HepG2 (cell line): ENCODE data around the gene BORCS5. TPM values are rescaled to one million over a fixed set of nuclear protein-coding genes. Genes with fewer than 3 reads are reported as not detected.
A peak's percentile ranks its signal among the peaks of the same experiment; 100 is the strongest.

ENCODE experiments used
- FOXA3 ChIP-seq: IDR thresholded peaks from 2 replicates; pipeline ENCODE4 v1.6.1; 2016; ENCODE audit warnings: missing genetic modification reagents, missing compliant biosample characterization
- KDM4B ChIP-seq: sonication (generic); formaldehyde crosslinking; IDR thresholded peaks from 2 replicates; pipeline ENCODE4 v1.4.0; 2020; ENCODE audit warnings: missing genetic modification reagents
- MED1 ChIP-seq: sonication (generic); formaldehyde crosslinking; IDR thresholded peaks from 2 replicates; pipeline ENCODE4 v1.4.0; 2020; ENCODE audit warnings: missing genetic modification reagents
- MTF1 ChIP-seq: sonication (generic); formaldehyde crosslinking; IDR thresholded peaks from 2 replicates; pipeline ENCODE4 v1.5.0; 2020; ENCODE audit warnings: missing genetic modification reagents
- NFE2 ChIP-seq: sonication (generic); formaldehyde crosslinking; IDR thresholded peaks from 2 replicates; pipeline ENCODE4 v1.4.0; 2020; ENCODE audit warnings: missing genetic modification reagents
- U2AF2 ChIP-seq: fragments of 200-400 bp; formaldehyde crosslinking; IDR thresholded peaks from 2 replicates; pipeline ENCODE4 v1.6.1; 2017; ENCODE audit warnings: low read depth, mild to moderate bottlenecking, low read length
- ZBTB7A ChIP-seq: sonication (generic); formaldehyde crosslinking; IDR thresholded peaks from 2 replicates; pipeline ENCODE4 v1.8.0; 2022; ENCODE audit warnings: mild to moderate bottlenecking, missing genetic modification reagents
- ZNF430 ChIP-seq: sonication (generic); formaldehyde crosslinking; IDR thresholded peaks from 2 replicates; pipeline ENCODE4 v1.9.0; 2021; ENCODE audit warnings: mild to moderate bottlenecking, missing genetic modification reagents
- ZNF761 ChIP-seq: sonication (generic); formaldehyde crosslinking; conservative IDR thresholded peaks from 2 replicates; pipeline ENCODE4 v1.4.0; 2020; ENCODE audit warnings: mild to moderate bottlenecking, missing genetic modification reagents
- polyA plus RNA-seq, 8 experiments: library from polyadenylated mRNA; depleted of rRNA in 3 of 8; stranded (reverse) in 7 of 8; unstranded in 1 of 8; fragments of >200 nt; fragmentation: Illumina TruSeq in 4 of 8; extraction: Trizol in 4 of 8; gene quantifications; 2 replicates each; pipeline versions ENCODE4 v1.2.1 to v1.2.3, GENCODE V29; 2011 to 2016; ENCODE audit warnings: low read depth in 4 of 8, missing spikeins in 1 of 8, mixed read lengths in 1 of 8; ENCODE audit not compliant: insufficient read depth in 1 of 8
- total RNA-seq, 5 experiments: library from RNA; depleted of rRNA; stranded (reverse); fragments of >200 nt; fragmentation: Illumina TruSeq; extraction: Trizol; gene quantifications; 2 replicates each; pipeline ENCODE4 v1.2.3, GENCODE V29; 2016; ENCODE audit warnings: low read depth in 1 of 5
- TF ChIP-seq, protein P1 (sequence below): sonication (generic); formaldehyde crosslinking; IDR thresholded peaks from 2 replicates; pipeline ENCODE4 v1.4.0; 2020; ENCODE audit warnings: missing genetic modification reagents
- TF ChIP-seq, protein P2 (sequence below): sonication (generic); formaldehyde crosslinking; IDR thresholded peaks from 2 replicates; pipeline ENCODE4 v1.5.1; 2020; ENCODE audit warnings: missing genetic modification reagents, mild to moderate bottlenecking, borderline replicate concordance
- TF ChIP-seq, protein P3 (sequence below): sonication (generic); formaldehyde crosslinking; IDR thresholded peaks from 2 replicates; pipeline ENCODE4 v1.4.0; 2020; ENCODE audit warnings: mild to moderate bottlenecking, missing genetic modification reagents
- TF ChIP-seq, protein P4 (sequence below): IDR thresholded peaks from 2 replicates; pipeline ENCODE4 v1.6.1; 2018; ENCODE audit warnings: missing genetic modification reagents
- TF ChIP-seq, protein P5 (sequence below), 2 experiments: sonication (generic) in 1 of 2; formaldehyde crosslinking in 1 of 2; IDR thresholded peaks; 2 replicates each; pipeline versions ENCODE4 v1.4.0 to v1.6.1; 2016 to 2020; ENCODE audit warnings: borderline replicate concordance in 1 of 2, low read depth in 1 of 2, mild to moderate bottlenecking in 1 of 2, missing genetic modification reagents in 1 of 2

BORCS5 gene
- total and polyA plus RNA-seq, 2 of the 13 experiments (the other 11 are each of a cell fraction or from before 2014, with no cell fraction given) = 3.9 to 4.7 TPM

DNA sequence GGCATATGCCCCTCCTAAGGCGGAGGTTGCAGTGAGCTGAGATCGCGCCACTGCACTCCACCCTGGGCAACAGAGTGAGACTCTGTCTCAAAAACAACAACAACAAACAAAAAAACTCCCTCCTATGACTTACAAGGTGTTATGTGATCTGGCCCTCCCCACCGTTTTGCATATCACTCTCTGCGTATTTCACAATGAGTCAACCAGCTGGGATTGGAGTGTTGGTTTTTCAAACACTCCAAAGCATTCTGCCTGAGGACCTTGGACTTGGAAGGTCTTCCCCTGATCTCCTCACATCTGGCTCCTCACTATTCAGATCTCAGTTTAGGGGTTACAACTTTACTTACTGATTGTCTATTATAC is 20.8 kb upstream of the BORCS5 start (continued):
- no peak for TF ChIP-seq ZNF761
- TF ChIP-seq NFE2 (CRISPR knock-in tag) = no peak
- peak; percentile 62 for TF ChIP-seq FOXA3
- TF ChIP-seq ZBTB7A (CRISPR knock-in tag) = no peak
- no peak for TF ChIP-seq MTF1
- TF ChIP-seq KDM4B (CRISPR knock-in tag) = no peak
- TF ChIP-seq, protein P1, sequence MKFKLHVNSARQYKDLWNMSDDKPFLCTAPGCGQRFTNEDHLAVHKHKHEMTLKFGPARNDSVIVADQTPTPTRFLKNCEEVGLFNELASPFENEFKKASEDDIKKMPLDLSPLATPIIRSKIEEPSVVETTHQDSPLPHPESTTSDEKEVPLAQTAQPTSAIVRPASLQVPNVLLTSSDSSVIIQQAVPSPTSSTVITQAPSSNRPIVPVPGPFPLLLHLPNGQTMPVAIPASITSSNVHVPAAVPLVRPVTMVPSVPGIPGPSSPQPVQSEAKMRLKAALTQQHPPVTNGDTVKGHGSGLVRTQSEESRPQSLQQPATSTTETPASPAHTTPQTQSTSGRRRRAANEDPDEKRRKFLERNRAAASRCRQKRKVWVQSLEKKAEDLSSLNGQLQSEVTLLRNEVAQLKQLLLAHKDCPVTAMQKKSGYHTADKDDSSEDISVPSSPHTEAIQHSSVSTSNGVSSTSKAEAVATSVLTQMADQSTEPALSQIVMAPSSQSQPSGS (CRISPR knock-in tag) = no peak
- TF ChIP-seq MED1 (CRISPR knock-in tag) = peak; percentile 22; the same call in 1 of the 2 replicates
- TF ChIP-seq, protein P2, sequence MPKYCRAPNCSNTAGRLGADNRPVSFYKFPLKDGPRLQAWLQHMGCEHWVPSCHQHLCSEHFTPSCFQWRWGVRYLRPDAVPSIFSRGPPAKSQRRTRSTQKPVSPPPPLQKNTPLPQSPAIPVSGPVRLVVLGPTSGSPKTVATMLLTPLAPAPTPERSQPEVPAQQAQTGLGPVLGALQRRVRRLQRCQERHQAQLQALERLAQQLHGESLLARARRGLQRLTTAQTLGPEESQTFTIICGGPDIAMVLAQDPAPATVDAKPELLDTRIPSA = no peak
- TF ChIP-seq, protein P3, sequence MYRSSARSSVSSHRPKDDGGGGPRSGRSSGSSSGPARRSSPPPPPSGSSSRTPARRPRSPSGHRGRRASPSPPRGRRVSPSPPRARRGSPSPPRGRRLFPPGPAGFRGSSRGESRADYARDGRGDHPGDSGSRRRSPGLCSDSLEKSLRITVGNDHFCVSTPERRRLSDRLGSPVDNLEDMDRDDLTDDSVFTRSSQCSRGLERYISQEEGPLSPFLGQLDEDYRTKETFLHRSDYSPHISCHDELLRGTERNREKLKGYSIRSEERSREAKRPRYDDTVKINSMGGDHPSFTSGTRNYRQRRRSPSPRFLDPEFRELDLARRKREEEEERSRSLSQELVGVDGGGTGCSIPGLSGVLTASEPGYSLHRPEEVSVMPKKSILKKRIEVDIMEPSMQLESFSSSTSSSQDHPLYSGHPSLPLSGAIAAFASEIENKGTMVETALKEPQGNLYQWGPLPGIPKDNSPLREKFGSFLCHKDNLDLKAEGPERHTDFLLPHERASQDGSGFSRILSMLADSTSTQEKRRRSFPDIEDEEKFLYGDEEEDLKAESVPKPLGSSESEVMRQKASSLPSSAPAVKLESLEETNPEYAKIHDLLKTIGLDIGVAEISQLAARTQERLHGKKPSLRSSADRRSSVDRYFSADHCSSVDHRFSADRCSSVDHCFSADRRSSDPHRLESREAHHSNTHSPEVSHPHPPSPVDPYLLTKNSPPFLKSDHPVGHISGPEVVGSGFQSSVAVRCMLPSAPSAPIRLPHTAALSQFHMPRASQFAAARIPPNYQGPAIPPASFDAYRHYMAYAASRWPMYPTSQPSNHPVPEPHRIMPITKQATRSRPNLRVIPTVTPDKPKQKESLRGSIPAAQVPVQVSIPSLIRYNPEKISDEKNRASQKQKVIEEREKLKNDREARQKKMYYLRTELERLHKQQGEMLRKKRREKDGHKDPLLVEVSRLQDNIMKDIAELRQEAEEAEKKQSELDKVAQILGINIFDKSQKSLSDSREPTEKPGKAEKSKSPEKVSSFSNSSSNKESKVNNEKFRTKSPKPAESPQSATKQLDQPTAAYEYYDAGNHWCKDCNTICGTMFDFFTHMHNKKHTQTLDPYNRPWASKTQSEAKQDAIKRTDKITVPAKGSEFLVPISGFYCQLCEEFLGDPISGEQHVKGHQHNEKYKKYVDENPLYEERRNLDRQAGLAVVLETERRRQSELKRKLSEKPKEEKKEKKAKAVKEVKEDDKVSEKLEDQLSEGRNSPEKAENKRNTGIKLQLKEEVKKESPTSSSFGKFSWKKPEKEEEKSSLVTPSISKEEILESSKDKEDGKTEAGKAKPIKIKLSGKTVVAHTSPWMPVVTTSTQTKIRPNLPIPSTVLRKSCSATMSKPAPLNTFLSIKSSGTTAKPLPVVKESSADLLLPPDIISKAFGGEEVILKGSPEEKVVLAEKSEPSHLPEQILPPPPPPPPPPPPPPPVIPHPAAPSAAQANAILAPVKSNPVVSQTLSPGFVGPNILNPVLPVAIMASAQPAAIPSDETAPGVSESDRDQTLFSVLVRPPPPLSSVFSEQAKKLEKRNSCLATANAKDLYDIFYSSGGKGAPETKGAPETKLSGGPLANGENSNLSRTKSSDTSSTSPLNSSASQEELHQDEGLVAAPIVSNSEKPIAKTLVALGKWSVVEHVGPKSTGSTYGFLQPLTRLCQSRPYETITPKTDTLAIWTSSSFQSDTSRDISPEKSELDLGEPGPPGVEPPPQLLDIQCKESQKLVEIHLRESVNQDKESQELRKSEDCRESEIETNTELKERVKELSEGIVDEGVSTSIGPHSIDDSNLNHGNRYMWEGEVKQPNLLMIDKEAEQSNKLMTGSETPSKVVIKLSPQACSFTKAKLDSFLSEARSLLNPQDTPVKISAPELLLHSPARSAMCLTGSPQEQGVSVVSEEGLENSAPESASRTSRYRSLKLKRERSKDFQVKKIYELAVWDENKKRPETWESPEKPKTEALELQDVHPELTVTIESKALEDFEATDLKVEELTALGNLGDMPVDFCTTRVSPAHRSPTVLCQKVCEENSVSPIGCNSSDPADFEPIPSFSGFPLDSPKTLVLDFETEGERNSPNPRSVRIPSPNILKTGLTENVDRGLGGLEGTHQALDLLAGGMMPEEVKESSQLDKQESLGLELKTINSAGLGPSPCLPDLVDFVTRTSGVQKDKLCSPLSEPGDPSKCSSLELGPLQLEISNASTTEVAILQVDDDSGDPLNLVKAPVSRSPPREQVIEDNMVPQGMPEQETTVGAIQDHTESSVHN = no peak
- 0 out of 2 replicates have a peak, but pooled peaks have one; percentile 45 for TF ChIP-seq ZNF430 (CRISPR knock-in tag)
- TF ChIP-seq, protein P4, sequence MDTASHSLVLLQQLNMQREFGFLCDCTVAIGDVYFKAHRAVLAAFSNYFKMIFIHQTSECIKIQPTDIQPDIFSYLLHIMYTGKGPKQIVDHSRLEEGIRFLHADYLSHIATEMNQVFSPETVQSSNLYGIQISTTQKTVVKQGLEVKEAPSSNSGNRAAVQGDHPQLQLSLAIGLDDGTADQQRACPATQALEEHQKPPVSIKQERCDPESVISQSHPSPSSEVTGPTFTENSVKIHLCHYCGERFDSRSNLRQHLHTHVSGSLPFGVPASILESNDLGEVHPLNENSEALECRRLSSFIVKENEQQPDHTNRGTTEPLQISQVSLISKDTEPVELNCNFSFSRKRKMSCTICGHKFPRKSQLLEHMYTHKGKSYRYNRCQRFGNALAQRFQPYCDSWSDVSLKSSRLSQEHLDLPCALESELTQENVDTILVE = no peak
- TF ChIP-seq, protein P5, sequence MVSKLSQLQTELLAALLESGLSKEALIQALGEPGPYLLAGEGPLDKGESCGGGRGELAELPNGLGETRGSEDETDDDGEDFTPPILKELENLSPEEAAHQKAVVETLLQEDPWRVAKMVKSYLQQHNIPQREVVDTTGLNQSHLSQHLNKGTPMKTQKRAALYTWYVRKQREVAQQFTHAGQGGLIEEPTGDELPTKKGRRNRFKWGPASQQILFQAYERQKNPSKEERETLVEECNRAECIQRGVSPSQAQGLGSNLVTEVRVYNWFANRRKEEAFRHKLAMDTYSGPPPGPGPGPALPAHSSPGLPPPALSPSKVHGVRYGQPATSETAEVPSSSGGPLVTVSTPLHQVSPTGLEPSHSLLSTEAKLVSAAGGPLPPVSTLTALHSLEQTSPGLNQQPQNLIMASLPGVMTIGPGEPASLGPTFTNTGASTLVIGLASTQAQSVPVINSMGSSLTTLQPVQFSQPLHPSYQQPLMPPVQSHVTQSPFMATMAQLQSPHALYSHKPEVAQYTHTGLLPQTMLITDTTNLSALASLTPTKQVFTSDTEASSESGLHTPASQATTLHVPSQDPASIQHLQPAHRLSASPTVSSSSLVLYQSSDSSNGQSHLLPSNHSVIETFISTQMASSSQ (IDR thresholded peaks at IDR 0.05; ENCODE audit: low read depth) = no peak
- TF ChIP-seq, protein P5 (CRISPR knock-in tag; IDR thresholded peaks at IDR 0.05; ENCODE audit: borderline replicate concordance) = no peak
- no peak for TF ChIP-seq U2AF2
